ENCODE measurements around the gene PNLIPRP1. TPM values are rescaled to one million over a fixed set of nuclear protein-coding genes. Genes with fewer than 3 reads are reported as not detected.

The PNLIPRP1 gene
- total and polyA plus RNA-seq, 2 experiments from 2014 or later, result 0.21 TPM; not detected in 1

GRCh38 chr10:116593139-116593740 lies 2.5 kb downstream of the PNLIPRP1 start:
- Histone ChIP-seq H3K27ac (ENCODE audit: low read depth) (no peak overlapping the region), H3K4me3 (no peak overlapping the region), H3K4me1 (ENCODE audit: insufficient read depth) (no peaks in the 10 kb centered on the region), H3K9me2 (ENCODE audit: insufficient read depth) (no peaks in the 10 kb centered on the region; the same call in 1 of the 2 replicates), H3K79me2 (replicated peaks; ENCODE audit: insufficient read depth) (no peaks in the 10 kb centered on the region), H3K27me3 (ENCODE audit: insufficient read depth) (no peaks in the 10 kb centered on the region), H3F3A (replicated peaks; ENCODE audit: low read depth) (no peaks in the 10 kb centered on the region), H3K36me3 (ENCODE audit: insufficient read depth) (no peaks in the 10 kb centered on the region), H2AFZ (no peak overlapping the region), H4K20me1 (replicated peaks; ENCODE audit: insufficient read depth) (no peaks in the 10 kb centered on the region), H3K4me2 (no peak overlapping the region)
- Mint-ChIP-seq H3K36me3 (ENCODE audit: low read depth) (no peaks in the 10 kb centered on the region), H3K27ac (no peak overlapping the region), H3K9me3 (no peaks in the 10 kb centered on the region), H3K4me1 (peaks cover 4% of the 10 kb centered on the region; the same call in 2 of the 3 replicates), H3K27me3 (ENCODE audit: insufficient read depth, low read depth, poor library complexity) (peaks cover 4% of the 10 kb centered on the region), H3K4me3 (no peak overlapping the region)
- TF ChIP-seq EZH2phosphoT487 (IDR thresholded peaks at IDR 0.05; ENCODE audit: unreplicated experiment) (no peak), ZNF462 (CRISPR knock-in tag; IDR thresholded peaks at IDR 0.05) (no peak), JUNB (IDR thresholded peaks at IDR 0.05; ENCODE audit: unreplicated experiment) (no peak), NANOG (IDR thresholded peaks at IDR 0.05; ENCODE audit: borderline replicate concordance) (no peak), ZNF331 (CRISPR knock-in tag; IDR thresholded peaks at IDR 0.05; ENCODE audit: low read depth) (no peak), ZNF114 (CRISPR knock-in tag; IDR thresholded peaks at IDR 0.05) (no peak), STAT1 (IDR thresholded peaks at IDR 0.05; ENCODE audit: unreplicated experiment) (no peak), POLR2AphosphoS5 (IDR thresholded peaks at IDR 0.05; ENCODE audit: low read depth) (no peak), CREB1 (CRISPR knock-in tag; IDR thresholded peaks at IDR 0.05; ENCODE audit: low read depth) (no peak), ETS1 (IDR thresholded peaks at IDR 0.05) (no peak), REST (IDR thresholded peaks at IDR 0.05; ENCODE audit: unreplicated experiment) (no peak), CTCF (conservative IDR thresholded peaks at IDR 0.05; ENCODE audit: low read depth in 2 of 2) (no peak)
- no peak for ATAC-seq
- DNase-seq (ENCODE audit: low spot score), result no peak

All from GM23338 (cell line).